Left renal cortex interstitium (tissue), 4 donors: ENCODE results near the gene ADARB2. TPM values are rescaled to one million over a fixed set of nuclear protein-coding genes. Genes with fewer than 3 reads are reported as not detected.

ENCODE experiments used
- DNase-seq, 4 donors: peaks; one replicate each; pipeline ENCODE4 v3.0.0-alpha.2; 2013; ENCODE audit warnings: low read depth in 4 of 4, low spot score in 2 of 4, missing footprints in 1 of 4
- polyA plus RNA-seq, 4 donors: library from polyadenylated mRNA; unstranded; fragments of 120-200 nt; gene quantifications; one replicate each; pipeline ENCODE4 v1.2.1, GENCODE V29; 2013; ENCODE audit not compliant: insufficient read length in 4 of 4

ADARB2 gene
- polyA plus RNA-seq, 4 donors, result 1.2 to 2.0 (median 1.3) TPM

DNA sequence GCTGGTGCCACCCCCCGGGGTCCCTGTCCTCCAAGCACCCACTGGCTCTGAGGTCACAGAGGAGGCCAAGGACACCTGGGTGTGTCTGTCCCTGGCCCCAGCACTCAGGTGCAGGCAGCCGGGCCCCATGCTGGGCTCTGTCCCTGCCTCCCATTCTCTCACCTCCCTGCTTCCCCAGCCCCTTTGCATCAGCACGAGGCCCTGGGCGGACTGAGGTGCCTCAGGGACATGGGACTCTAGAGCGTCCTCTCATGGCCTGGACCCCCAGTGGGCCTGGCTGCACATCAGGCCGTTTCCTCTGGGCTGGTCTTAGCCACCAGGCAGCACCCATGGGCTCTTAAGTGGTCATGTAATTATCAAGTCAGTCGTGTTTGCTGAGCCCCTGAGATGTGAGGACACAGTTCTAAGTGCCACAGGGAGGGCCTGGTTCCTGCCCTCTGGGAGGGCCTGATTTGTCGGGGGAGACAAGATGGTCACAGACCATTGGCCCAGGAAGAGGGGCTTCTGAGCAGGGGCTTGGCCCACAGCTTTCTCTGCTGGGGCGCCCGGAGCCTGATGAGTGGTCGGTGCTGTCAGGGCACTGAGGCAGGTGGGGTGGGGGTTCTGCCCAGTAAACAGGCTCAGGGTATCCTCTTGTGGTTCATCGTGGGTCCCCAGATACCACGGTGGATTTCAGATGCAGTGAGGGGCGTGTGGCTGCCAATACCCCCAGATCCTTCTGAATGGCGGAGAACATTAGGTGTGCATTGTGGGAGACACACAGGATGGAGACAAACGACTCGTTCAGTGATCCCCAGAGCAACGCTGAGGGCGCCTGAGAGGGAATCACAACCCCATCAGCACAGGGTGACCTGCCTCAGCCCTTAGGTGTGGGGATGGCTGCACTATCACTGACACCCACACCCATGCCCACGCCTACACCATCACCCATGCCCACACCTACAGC lies 528.7 kb downstream of the ADARB2 start:
- no peak for DNase-seq

DNA sequence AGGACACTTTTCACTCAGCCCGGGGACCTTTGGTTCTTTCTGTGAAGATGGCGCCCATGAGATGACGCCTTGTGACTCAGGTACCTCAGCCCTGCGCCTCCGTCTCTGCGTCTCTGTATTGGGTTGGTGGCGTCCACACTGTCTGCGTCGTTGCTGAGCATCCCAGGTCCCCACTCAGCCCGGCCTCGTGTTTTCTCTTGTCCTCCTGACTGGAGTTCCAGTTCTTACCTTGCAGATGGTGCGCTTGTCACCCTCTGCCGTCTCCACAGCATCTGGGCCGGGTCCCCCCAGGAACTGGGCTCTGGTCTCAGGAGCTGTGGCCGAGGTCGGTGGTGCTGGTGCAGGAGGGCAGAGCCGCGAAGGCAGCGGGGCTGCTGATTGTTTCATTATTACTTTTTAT lies 530.7 kb downstream of the ADARB2 start:
- DNase-seq, result no peak

DNA sequence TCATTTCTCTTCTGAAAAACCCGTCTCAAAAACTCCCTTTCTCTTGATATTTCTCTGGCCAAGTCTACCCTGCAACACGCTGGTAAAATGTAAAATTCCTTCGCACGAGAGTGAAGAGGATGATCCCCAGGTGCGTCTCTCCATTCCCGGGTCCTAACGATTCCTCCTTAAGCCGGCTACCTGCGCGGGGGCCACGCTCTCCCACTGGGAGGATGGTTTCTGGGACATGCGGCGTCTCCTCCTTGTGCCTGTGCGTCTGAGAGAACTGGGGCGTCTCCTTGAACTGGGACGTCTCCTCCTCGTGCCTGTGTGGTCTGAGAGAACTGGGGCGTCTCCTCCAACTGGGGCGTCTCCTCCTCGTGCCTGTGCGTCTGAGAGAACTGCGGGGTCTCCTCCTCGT lies 531.2 kb downstream of the ADARB2 start:
- no peak for DNase-seq

GRCh38 chr10:1205450-1206030 lies 531.8 kb downstream of the ADARB2 start:
- no peak for DNase-seq

GRCh38 chr10:1204434-1205326 lies 532.6 kb downstream of the ADARB2 start:
- DNase-seq, result no peak

GRCh38 chr10:1203704-1204103 lies 533.6 kb downstream of the ADARB2 start:
- DNase-seq, result no peak

GRCh38 chr10:1203216-1203615 lies 534.1 kb downstream of the ADARB2 start:
- no peak for DNase-seq

- no peak for DNase-seq
Measured at GRCh38 chr10:1202343-1202742, 535.0 kb downstream of the ADARB2 start.

DNA sequence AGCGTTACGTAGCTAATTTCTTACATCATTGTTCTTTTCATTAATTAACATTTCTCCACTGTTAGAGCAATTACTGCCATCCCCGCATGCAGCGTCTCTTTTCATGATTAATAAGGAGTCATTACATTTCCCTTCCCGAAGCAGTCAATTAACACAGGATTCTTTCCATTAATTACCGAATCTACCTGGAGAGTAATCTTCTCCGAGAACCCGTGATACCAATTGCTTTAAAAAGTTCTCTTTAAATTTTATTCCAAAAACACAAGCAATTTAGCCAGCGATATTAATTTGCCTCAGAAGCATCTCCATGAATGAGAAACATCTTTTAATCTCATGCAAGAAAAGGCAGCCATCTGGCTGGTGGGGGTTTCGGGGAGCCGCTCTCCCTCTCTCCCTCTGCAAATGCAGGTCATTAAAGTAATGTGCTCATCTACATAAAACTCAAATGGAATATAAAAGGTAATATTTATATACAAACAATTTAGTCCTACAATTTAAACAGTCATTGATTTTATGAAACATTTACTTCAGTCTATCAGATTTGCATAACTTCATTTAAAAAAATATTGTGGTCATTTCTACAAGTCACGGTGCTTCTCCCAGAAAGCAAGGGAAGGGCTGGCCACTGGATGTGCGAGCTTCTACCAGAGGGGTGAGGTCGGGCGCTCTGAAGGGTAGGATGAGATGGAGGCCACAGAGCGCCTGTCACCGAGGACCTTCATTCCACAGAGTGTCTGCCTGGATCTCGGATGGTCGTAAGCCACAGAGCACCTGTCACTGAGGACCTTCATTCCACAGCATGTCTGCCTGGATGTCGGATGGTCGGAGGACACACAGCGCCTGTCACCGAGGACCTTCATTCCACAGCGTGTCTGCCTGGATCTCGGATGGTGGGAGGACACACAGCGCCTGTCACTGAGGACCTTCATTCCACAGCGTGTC lies 536.2 kb downstream of the ADARB2 start:
- no peak for DNase-seq

- no peak for DNase-seq
Measured at GRCh38 chr10:1199897-1200721, 537.2 kb downstream of the ADARB2 start.

GRCh38 chr10:1199345-1199673 lies 538.0 kb downstream of the ADARB2 start:
- no peak for DNase-seq

GRCh38 chr10:1198453-1199344 lies 538.6 kb downstream of the ADARB2 start:
- no peak for DNase-seq

GRCh38 chr10:1197384-1197783 lies 539.9 kb downstream of the ADARB2 start:
- DNase-seq, result peak in 1 of 4 donors; percentile 46

- DNase-seq, result no peak
Measured at GRCh38 chr10:1196656-1197055, 540.7 kb downstream of the ADARB2 start.

DNA sequence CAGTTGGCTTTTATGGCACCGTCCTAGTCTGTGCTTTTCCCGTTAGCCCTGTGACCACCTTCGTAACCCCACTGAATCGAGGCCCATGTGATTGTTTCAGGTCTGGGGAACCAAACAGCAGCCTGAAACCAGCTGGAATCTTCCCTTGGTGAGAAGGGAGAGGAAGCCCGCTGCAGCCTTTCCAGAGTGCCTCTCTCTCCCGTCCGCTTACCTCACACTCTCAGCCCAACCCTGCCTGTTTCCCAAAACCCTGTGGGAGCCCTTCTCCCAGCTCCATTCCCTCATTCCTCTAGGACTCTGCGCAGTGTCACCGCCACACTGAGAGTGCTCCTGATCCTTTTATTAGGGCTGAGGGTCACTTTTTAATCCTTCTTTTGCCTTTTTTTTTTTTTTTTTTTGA lies 541.5 kb downstream of the ADARB2 start:
- DNase-seq, result no peak

GRCh38 chr10:1194161-1194560 lies 543.2 kb downstream of the ADARB2 start:
- DNase-seq, result no peak

DNA sequence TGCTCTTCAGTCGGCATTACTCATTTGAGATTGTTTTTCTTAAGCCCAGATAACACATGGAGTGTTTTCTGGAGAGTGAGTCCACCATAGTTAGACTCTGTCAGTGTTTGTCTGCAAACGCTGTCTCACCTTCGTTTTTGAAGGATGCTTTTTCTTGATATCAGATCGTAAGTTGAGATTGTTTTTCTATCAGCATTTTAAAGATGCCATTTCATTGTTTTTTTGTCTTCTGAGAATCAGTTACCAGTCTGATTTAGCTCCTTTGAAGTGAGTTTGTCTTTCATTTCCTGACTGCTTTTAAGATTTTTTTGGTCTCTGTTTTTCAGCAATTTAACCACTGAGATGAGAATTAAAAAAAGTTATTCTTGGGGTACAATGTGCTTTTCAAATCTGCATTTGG lies 543.8 kb downstream of the ADARB2 start:
- DNase-seq, result no peak

GRCh38 chr10:1191752-1192151 lies 545.6 kb downstream of the ADARB2 start:
- no peak for DNase-seq
